Epithelial cell of alveolus of lung (primary cell): ENCODE results near the gene CHST13. TPM values are rescaled to one million over a fixed set of nuclear protein-coding genes. Genes with fewer than 3 reads are reported as not detected.

Experiments
- total RNA-seq: library from RNA; depleted of rRNA; stranded (reverse); fragments of >200 nt; gene quantifications from 2 replicates; pipeline ENCODE4 v1.2.1, GENCODE V29; 2015

Gene CHST13, protein sequence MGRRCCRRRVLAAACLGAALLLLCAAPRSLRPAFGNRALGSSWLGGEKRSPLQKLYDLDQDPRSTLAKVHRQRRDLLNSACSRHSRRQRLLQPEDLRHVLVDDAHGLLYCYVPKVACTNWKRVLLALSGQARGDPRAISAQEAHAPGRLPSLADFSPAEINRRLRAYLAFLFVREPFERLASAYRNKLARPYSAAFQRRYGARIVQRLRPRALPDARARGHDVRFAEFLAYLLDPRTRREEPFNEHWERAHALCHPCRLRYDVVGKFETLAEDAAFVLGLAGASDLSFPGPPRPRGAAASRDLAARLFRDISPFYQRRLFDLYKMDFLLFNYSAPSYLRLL
- total RNA-seq = not detected in 2 replicates

GRCh38 chr3:126523745-126524428 is at the start of gene CHST13:
TSS of gene CHST13 (plus strand) at chr3:126524155. CDS start at chr3:126524333, 178 bp downstream.

DNA sequence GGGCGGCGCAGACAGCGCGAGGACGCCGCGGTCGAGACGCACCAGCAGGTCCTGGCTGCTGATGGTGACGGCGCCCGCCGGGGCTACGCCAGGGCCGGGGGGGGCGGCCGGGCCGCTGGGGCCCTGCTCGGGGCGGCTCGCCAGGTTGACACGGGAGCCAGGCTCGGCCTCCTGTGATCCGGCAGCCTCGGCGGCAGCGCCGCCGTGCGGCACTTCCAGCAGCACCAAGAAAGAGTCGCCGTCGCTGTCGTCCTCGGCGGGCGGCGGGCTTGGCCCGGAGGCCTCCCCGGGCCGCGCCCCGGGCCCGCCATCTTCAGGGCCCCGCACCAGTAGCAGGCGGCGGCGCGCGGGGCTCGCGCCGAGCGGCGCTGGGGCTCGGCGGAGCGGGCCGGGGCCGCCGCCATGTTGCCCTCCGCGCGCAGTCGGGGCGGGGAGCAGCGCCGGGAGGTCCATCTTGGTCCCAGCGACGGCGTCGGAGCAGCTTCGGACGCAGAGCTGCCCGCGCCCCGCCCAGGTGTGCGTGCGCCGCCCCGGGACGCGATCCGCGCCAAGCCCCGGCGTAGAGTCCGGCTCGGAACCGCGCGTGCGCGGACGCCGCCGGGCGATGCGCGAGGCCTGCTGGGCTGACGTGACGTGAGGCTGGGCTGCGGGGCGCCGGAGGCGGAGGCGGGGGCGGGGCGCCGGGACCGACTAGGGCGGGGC is 48.4 kb upstream of the CHST13 start, which contains the start of gene ZXDC:
ZXDC (minus strand) TSS at position 479 of the 702 bp plus-strand sequence; CDS start at position 453, 26 bp downstream.

GRCh38 chr3:126517291-126517951 is 6.5 kb upstream of the CHST13 start, which contains the start of gene UROC1:
TSS of gene UROC1 (minus strand) at chr3:126517773. CDS start at chr3:126517719, 54 bp downstream.

DNA sequence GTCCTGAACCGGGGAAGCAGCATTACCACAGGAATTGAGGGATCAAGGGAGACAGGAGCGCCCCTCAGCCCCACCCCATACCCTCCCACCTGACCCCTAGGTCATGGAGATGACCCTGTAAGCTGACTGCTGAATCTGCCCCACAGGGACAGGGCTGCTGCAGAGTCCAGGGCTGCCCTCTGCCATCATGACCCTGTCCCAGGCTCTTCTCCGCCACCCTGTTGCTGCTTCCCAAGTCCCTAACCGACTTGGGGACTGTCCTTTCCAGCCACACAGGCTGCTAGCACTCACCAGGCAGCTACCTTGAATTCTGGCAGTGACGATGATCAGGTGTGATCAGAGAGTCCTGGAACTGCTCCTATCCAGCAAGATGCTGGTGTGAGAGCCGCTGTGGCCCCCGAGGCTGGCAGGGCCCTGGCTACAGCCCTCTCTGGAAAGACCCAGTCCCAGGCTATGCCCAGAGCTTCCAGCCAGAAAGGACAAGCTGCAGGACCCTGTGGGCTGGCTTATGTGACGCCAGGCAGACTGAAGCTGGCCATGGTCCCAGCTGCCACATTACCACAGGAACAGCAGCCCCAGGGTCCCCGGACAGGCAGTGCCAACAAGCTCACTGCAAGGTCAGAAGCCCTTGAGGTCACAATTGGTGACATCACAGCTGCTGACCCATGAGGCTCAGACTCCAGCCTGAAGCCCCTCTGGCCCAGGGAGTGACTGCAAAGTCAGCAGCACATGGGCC is 34.5 kb downstream of the CHST13 start, which contains the start of gene C3orf22:
C3orf22 (minus strand) TSS at position 597 of the 736 bp plus-strand sequence. CDS start 5,542 bp downstream, outside the sequence.

Other genes with a start within 250 kb of the CHST13 start
- gene KLF15, start 166.7 kb upstream of the CHST13 start, total RNA-seq = 2.1 and 9.5 TPM in 2 replicates
- gene CFAP100, start 129.2 kb upstream of the CHST13 start, total RNA-seq = not detected in 2 replicates
- gene ZXDC, start 48.3 kb upstream of the CHST13 start, total RNA-seq = 11.8 and 17.5 TPM in 2 replicates
- gene UROC1, start 6.4 kb upstream of the CHST13 start, total RNA-seq = not detected in 2 replicates
- not detected in 2 replicates for gene C3orf22, start 34.8 kb downstream of the CHST13 start, total RNA-seq
- 6.7 and 7.1 TPM in 2 replicates for gene TXNRD3, start 131.0 kb downstream of the CHST13 start, total RNA-seq
- 7.1 and 22.1 TPM in 2 replicates for gene CHCHD6, start 180.1 kb downstream of the CHST13 start, total RNA-seq